HPDE6-E6E7 (cell line): ENCODE results near the gene ARAP1.
A peak's percentile ranks its signal among the peaks of the same experiment; 100 is the strongest.
"Not testable (repeated sequence)": the region's sequence is repeated elsewhere in the genome, so short reads cannot be mapped to it uniquely, and the experiment has no call there.

ENCODE experiments used
- DNase-seq: peaks from one replicate; pipeline ENCODE4 v3.0.0; 2011; ENCODE audit warnings: missing footprints; ENCODE audit errors: extremely low spot score

The ARAP1 gene

DNA sequence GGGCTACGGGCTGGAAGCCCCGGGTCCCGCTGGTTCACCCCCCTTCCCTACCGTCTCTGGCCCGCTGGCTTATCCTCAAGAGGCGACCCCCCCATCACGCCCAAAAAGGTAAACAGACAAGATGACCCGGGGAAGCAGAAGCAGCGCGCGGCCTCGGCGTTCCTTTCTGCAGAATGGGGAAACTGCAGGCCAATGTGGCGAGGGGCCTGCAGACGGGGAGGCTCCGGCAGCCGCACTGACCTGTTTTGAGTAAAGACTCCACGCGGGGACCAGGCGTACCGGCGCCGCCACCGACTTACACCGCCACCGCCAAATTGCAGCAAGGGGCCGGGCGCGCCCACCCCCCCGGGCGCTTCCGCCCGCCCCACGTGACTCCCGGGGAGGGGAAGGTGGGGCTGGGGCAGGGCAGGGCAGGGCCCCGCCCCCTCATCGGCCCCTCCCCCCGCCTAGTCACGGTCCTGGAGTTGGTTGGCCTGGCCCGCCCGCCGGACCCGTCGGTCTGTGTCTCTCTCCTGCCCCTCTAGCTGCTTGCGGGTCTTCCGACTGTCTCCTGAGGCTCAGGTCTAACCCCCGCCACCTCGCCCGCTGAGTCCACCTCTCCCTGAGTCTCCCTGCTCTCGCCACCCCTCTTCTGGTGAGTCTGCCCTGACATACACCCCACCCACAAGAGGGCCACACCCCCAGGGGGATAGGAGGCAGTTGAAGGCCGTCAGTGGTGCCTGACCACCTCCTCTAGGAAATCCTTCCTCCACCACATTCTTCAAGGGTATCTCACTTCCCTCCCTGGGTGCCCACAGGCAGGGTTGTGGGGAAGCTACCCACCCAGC lies at the start of gene ARAP1:
Gene ARAP1 (minus strand): TSS at position 321 of the 827 bp plus-strand sequence. CDS start 25,280 bp downstream, outside the sequence.
- DNase-seq: peak; percentile 72

DNA sequence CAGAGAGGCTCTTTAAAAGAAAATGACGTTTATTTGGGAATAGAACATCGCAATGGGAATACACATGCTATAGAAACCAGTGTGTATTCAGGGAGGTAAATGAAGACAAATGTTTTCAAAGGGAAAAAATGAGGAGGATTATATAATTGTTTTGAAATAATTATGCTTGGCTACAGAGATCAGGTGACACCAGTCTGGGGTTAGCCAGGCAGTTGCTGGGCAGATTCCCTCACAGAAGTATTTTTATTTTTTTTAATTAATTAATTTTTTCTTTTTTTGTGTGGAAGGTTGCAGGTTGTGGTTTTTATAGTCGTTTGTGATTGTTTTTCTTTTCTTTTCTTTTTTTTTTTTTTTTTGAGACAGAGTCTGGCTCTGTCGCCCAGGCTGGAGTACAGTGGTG lies 47.2 kb upstream of the ARAP1 start:
- no peak for DNase-seq

DNA sequence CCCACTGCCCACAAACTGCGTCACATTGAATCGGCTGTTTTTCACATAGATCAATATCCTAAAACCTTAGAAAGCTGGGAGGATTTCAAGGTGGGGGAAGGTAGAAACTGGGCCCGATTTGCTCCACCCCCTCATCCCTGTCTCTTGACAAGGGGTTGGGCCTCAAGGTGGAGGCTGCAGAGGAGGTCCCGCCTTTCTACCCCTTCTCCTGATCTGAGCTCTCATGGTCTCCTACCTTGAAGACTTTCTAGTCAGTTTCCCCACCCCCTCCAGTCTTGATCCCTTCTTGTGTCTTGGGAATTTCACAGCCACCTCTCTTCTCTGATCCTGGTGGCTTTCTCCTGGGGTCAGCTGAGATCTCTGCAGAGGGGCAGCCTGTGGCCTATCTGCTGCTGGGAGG lies 46.2 kb upstream of the ARAP1 start:
- no peak for DNase-seq

DNA sequence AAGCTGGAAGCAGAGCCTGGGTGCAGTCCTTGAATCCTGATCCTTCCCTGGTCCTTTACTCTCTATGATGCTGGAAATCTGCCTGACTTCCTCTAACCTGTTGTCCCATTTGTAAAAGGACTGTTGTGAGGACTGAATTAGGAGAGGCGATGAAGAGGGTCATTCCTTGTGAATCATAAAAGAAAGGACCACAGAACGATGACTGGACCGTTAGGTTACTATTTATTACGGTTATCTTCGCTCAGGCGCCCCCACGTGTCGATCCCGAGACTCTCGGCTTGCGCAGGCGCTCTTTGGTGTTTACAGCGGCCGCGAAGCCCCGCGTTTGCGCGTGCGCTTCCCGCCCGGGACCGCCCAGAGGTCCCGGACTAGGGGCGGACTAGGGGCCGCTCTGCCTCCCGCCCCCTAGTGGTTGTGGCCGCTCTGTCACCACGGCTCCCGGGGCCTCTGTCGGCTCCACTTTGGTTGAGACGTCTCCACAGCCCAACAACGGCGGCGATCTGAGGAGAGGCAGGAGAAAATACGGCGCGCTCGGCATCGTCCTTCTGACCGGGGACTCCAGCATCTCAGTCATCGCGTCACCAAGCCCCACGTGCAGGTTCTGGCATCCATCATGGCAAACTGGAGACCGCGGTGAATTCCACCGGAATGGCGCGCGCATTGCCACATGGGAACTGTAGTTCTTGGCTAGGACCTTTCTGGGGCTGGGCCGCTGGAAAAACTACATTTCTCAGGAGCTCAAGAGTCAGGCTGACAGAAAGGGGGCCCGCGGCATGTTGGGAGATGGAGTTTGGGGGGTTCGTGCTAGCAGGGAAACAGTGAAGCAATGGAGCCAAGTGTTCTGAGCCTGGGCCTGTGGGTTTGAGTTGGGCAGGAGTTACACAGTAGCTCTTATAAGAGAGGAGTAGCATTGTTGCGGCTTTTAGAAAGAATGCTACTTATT lies 41.5 kb upstream of the ARAP1 start, which contains the start of gene STARD10:
Gene STARD10 (minus strand): TSS at position 623 of the 943 bp plus-strand sequence. CDS start 12,866 bp downstream, outside the sequence.
- DNase-seq: peak; percentile 96

DNA sequence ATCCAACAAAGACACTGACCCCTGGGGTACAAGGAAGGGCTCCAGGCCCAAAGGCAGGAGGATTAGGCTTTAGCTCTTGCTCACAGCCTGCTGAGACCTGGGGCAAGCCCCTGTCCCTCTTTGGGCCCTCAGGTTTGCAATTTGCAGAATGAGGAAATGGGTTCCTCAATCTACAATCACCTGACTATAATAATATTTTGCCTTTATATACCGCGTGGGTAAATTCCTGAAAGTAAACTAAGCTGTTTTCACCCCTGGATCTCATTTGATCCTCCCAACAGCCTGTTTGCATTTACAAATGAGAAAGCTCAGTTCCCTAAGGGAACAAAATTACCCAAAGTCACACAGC lies 40.8 kb upstream of the ARAP1 start:
- DNase-seq: no peak

DNA sequence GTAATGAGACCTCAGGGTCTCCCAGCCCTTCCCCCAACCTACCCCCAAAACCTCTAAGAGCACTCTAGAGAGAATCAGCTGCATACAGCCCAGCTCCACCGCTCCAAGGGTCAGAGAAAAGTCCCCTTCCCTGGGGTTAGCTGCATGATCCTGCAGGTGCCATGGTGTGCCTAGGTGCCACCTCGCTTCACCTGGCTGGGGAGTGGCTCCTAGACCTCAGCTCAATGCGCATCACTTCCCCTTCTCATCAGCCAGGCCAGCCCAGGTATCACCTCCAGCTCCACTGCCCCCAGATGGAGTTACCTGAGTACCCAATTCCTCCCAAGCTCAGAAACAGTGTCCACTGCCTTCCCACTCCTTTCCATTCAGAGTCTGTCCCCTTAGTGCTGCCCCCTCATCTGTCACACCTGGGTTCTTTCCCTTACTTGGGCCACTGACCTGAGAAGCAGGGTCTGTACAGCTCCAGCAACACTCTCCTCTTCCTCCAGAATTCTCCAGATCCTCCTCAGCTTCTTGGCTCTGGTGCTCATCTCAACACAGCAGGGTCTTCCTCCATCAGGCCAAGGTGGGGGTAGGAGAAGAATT lies 40.3 kb upstream of the ARAP1 start:
- DNase-seq: no peak

DNA sequence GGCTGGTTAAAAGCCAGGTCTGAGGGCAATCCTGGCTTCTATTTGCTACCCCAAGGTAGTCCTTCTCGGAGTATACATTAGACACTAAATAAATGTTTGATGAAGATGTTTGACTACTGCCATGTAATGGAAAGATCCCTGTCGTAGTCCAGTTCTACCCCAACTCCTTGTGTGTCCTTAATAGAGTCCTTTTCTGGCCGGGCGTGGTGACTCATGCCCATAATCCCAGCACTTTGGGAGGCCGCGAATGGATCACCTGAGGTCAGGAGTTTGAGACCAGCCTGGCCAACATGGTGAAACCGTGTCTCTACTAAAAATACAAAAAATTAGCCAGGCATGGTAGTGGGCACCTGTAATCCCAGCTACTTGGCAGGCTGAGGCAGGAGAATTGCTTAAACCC lies 39.0 kb upstream of the ARAP1 start:
- DNase-seq: not testable (repeated sequence)

DNA sequence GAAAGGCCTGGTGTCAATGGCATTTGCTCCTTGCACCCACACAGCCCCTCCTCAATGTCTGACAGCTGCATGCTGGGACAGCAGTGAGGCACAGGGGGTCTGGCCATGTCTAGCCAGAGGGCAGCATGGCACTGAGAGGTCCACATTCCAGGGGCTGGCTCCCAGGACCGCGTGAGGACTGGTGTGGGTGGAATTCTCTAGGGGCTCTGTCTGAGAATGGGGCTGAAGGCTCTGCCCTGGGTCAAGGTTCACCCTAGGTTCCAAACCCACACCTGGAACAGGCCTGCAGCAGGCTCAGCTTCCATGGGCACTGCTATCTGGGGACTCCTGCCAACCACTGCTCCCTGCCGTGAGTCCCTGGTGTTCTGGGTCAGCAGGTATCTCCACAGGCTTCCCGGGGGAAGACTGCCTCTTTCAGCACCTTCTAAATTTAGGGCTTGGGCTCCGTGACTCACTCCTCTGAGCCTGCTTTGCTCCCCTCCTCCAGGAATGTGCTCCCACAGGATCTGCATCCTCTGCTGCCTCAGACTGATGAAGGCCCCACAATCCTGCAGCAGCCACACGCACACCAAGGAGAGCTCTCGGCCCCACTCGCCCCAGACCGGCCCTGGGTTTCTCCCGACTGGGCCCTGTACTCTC lies 37.4 kb upstream of the ARAP1 start:
- DNase-seq: no peak

DNA sequence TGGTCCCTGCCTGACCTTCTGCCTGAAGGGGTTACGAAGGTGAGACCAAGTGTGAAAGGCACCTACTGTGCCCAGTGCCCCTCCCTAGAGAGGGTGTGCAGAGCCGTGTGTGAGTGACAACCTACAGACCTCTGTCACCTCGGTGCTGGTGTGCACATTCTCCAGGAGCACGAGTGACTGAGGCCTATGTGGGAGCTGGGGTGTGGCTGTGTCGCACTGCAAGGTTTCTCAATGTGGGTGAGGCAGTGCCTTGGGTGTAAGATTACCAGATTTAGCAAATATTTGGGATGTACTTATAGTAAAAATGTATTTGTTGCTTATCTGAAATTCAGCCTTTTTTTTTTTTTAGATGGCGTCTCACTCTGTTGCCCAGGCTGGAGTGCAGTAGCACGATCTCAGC lies 36.0 kb upstream of the ARAP1 start:
- DNase-seq: no peak

DNA sequence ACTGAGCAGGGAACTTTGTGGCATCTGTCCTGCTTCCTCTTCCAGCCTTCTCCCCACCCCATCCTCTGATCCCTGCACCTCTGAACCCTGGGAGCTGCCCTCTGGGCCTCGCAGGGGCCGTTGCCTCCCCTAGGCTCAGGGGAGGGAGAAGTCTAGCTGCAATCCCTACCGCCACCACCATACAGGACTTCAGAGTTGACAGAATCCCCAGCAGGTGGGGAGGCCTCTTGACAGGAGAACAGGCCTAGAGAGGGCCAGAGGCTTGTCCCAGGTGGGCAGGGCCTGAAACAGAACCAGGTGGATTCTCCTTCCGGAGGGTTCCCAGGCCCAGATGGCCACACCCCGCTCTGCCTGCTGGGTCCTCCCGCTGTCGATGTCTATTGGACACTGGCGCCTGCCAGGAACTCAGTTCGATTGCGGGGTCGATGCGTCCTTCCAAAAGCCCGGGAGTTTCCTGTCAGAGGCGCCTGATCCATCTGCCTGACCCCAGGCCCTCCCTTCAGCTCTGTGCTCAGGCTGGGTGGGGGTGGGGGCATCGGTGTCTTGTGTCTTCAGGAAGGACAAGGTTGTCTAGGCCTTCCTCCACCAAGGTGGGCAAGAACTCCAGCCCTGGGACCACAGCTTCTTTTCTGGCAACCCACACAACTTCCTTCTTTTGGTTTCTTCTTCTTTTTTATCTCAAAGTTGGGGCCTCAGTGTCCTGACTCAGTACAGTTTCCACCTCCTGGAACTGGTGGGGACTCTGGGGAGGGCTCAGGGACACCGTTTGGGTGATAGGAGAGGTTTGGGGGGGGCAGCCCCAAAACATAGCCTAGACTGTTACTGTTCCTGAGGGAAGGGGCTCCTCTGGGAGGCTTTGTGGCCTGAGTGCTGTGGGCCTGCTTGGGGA lies 35.3 kb upstream of the ARAP1 start:
- DNase-seq: no peak

DNA sequence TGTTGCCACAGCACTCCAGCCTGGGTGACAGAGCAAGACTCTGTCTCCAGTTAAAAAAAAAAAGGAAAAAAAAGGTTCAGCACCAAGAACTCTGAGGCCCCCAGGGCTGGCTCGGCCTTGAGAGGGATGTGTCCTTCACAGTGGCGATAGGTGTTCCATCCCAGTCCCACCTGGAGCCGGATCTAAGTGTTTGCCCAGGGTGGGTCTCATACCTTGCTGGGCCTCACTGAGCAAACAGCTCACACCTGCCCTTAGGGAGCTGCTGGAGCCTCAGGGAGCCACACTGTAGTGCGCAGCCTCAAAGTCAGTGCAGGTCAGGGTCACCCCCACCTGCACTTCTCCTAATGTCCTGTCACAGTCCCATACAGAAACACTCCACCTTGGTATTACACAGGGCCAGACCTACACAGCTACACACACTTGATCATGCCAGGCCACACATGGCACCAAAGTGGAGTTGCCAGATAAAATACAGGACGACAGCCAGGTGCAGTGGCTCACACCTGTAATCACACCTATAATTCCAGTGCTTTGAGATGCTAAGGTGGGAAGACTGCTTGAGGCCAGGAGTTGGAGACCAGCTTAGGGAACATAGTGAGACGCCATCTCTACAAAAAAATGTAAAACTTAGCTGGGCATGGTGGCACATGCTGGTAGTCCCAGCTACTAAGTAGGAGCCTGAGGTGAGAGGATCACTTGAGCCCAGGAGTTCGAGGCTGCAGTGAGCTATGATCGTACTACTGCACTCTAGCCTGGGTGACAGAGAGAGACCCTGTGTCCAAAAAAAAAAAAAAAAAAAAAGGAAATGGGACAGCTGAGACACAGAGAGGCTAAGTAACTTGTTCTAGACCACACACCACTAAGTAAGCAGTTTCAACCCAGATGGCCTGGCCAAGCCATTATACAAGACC lies 34.4 kb upstream of the ARAP1 start:
- DNase-seq: no peak

DNA sequence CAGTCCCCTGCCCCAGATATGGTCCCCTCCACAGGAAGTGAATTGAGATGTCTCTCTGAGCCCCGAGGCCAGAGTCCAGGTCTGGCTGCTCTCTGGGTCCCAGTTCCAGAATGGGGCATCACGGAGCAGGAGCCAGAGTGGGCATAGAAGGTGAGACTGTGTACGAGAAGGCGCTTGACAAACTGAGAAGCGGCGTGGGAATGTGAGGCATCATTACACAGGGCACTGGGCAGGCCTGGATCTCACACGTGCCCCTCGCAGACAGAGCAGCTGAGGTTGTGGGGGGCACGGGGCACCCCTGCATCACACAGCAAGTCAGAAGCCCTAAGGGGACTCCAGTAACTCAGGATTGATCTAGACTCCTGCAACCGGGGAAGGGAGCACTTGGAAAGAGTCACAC lies 32.5 kb upstream of the ARAP1 start:
- no peak for DNase-seq

DNA sequence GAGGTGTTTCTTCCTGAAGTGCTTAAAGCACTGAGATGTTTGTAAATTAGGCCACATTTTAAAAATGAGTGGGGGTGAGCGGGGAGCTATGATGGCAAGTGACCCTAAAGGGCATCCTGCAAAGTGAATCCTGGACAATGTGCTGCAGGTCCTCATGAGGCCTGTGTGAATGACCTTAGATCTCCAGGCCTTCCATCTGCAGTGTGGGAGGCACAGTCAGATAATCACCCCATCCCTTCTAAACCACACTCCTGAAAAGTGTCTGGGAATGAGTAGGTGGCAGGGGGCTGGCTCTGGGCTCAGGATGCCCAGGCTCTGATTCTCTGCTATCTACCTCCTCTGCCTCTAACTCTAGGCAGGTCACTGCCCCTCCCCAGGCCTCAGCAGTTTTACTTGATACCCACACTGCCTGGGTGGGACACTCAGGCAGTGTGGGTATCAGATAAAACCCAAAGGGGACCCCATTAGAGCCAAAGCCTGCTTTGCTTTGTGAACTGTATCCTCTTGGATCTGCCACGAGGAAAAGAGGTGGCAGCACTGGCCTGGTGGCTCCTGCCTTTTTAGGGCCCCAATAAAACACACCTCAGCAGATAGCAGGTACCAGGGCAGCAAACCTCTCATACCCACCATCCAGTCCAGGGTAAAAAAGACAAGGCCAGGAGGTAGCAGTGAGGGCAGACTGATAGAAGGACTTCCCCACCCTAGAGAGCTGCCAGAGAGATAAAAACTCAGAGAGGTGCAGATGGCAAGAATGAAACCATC lies 31.1 kb upstream of the ARAP1 start:
- no peak for DNase-seq

DNA sequence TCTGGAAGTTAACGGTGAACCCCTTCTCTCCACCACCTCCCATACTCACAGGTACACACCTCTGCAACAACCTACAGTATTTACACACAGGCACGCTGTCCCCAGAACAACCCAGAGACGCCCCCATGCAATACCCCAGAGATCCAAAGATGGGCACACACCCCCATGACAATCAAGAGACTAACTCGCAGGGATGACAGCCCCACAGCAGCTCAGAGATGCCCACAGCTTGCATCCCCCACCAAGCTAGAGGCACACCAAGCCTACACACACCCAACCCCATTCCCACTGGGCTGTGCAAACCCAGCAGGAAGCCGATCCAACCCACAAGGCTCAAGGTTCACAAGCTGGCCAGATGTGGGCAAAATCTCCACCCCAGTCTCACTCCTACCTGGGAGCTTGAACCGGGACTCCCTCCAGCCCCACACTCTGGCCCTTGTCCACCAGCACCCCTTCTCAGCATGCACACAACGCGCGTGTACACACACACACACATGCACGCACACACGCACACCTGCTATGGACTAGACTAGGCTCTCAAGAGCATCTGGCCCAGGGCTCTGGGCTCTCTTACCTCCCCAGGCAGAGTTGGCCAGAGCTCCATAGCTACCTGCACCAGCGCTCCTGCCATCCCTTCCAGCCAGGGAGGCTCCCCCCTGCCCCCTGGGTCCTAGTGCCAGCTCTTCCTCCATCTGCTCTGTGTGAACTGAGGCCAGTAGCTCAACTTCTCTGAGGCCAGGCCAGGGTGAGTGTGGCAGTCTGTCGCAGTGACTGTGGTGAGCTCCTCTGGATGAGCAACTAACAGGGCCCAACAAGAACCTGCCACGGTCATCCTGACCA lies 30.1 kb upstream of the ARAP1 start:
- no peak for DNase-seq

DNA sequence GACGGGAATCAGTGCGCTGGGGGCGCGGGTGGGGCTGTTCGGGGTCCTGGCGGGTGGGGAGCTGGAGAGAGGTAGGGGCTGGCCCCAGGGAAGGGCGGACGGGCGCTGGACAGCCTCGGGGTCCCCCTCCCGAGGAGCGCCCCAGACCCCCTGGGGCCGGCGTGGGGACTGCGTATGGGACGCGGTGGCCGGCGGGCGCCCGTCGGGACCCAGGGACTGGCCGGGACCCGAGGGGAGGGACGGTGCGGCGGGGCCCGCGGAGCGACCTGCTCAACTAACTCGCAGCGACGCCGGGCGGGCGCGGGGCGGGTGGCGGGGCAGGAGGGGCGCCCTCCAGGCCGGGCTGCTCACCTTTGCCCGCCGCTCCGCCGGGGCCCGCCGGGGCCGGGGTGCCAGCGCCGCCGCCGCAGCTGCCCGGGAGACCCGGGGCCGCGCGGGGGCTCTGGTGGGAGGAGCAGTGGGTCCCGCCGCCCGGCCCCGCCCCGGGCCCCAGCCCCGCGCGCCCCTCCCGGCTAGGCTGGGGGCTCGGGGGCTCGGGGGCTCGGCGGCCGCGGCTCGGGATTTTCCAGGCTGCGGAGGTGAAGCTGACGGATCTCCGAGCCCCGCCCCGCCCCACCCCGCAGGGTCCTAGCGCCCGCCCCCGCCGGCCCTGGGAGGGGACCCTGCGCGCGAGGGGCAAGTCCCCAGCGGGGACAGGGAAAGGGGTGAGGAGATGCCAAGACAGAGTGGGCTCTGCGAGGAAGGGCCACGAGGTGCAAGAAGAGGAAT lies 29.3 kb upstream of the ARAP1 start:
- no peak for DNase-seq

DNA sequence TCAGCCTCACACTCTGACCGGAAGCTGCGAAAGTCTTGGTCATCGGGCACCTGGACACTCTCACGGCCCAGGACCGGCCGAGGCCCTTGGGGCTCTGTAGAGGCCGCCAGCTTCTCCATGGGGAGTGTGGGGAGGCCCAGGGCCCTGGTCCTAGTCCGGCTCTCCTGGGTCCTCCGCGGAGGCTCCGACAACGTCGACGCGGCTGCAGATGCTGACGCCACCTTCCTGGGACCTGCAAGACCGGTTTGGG lies 28.8 kb upstream of the ARAP1 start:
- no peak for DNase-seq

DNA sequence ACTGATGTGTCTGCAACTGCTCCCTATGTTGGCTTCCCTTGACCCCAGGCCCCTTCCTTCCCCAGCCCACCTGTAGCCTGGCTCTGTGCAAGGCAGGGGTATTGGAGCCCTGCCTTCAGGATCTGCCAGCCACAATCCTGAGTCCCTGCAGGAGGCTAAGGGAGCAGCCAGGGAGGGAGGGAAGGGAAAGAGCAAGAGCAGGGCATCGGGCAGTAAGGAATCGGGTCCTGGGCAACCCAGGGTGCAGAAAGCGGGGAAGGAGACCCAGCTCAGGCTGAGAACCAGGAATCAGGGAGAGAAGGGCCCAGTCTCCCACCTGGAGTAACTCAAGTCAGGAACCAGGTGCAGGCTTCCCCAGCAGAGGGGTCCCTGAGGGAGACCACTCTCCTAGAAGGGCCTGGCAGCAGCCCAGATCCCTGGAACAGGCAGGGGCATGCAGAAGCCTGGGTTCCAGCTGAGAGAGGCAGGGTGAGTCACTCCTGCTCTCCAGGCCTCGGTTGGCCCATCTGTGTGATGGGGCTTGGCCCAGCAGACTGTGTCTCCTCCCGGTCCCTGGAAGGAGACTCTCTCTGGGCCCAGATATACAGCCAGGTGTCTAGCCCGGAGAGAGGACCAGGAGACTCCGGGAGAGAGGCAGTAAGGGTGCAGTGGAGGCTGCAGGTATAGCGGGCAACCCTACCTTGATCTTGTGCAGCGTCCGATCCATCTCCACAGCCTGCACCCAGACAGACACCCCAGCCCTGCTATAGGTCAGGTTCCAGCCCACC lies 28.3 kb upstream of the ARAP1 start:
- no peak for DNase-seq
